SK-N-SH (cell line): ENCODE measurements around the gene TMEM191B.
"Not testable (repeated sequence)": the region's sequence is repeated elsewhere in the genome, so short reads cannot be mapped to it uniquely, and the experiment has no call there.

ENCODE experiments used
- EP300 ChIP-seq, 2 experiments: IDR thresholded peaks; 2 replicates each; pipeline versions ENCODE4 v1.4.0 to v1.6.1; 2012; ENCODE audit warnings: borderline replicate concordance in 1 of 2, low read depth in 1 of 2, low read length in 1 of 2
- TF ChIP-seq, protein P1 (sequence below): fragments of 200-600 bp; sonication (generic); IDR thresholded peaks from 2 replicates; pipeline ENCODE4 v1.6.1; 2017; ENCODE audit warnings: antibody characterized with exemption, mild to moderate bottlenecking, moderate library complexity
- TF ChIP-seq, protein P2 (sequence below): IDR thresholded peaks from 2 replicates; pipeline ENCODE4 v1.4.0; 2012; ENCODE audit warnings: low read depth, borderline replicate concordance

- TF ChIP-seq, protein P1, sequence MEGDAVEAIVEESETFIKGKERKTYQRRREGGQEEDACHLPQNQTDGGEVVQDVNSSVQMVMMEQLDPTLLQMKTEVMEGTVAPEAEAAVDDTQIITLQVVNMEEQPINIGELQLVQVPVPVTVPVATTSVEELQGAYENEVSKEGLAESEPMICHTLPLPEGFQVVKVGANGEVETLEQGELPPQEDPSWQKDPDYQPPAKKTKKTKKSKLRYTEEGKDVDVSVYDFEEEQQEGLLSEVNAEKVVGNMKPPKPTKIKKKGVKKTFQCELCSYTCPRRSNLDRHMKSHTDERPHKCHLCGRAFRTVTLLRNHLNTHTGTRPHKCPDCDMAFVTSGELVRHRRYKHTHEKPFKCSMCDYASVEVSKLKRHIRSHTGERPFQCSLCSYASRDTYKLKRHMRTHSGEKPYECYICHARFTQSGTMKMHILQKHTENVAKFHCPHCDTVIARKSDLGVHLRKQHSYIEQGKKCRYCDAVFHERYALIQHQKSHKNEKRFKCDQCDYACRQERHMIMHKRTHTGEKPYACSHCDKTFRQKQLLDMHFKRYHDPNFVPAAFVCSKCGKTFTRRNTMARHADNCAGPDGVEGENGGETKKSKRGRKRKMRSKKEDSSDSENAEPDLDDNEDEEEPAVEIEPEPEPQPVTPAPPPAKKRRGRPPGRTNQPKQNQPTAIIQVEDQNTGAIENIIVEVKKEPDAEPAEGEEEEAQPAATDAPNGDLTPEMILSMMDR = not testable (repeated sequence)
- not testable (repeated sequence) for TF ChIP-seq EP300 (IDR thresholded peaks at IDR 0.05; ENCODE audit: borderline replicate concordance in 1 of 2, low read depth in 1 of 2, low read length in 1 of 2)
- TF ChIP-seq, protein P2, sequence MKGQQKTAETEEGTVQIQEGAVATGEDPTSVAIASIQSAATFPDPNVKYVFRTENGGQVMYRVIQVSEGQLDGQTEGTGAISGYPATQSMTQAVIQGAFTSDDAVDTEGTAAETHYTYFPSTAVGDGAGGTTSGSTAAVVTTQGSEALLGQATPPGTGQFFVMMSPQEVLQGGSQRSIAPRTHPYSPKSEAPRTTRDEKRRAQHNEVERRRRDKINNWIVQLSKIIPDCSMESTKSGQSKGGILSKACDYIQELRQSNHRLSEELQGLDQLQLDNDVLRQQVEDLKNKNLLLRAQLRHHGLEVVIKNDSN = not testable (repeated sequence)
Measured at GRCh38 chr22:18518061-18518460, 9.5 kb upstream of the TMEM191B start, which contains the start of gene GGTLC3.
